HepG2 (cell line): ENCODE results near the gene TPST2. TPM values are rescaled to one million over a fixed set of nuclear protein-coding genes. Genes with fewer than 3 reads are reported as not detected.

Experiments
- ATAC-seq: fragments of 200-7000 bp; cut with Tn5 transposase; 3 replicates; pipeline ENCODE4 v1.9.1; 2020; ENCODE audit warnings: mild to moderate bottlenecking, moderate library complexity
- BruUV-seq: library from RNA; stranded (reverse); fragments of 400-500 nt; replicated peaks from 2 replicates; lab custom pipeline; 2021; lab: Mats Ljungman, UMichigan
- CTCF ChIA-PET: fragments of 300-600 bp; formaldehyde crosslinking; extraction: SDS; loops from one replicate; lab custom pipeline; 2021; ENCODE audit warnings: low total read pairs, inconsistent platforms, low intra/inter-chr PET ratio; lab: Yijun Ruan, JAX
- POLR2A ChIA-PET: fragments of 350-600 bp; sonication (Branson Sonifier 250); formaldehyde crosslinking; loops from one replicate; lab custom pipeline; 2020; ENCODE audit warnings: antibody characterized with exemption, inconsistent platforms; lab: Yijun Ruan, JAX
- DNase-seq: peaks from one replicate; pipeline ENCODE4 v3.0.0-alpha.2; 2015; ENCODE audit warnings: low spot score
- FAIRE-seq: peaks from 3 replicates; lab custom pipeline; 2011; peaks lifted over from hg19 to GRCh38; lab: Jason Lieb, UNC
- H2AFZ ChIP-seq: one replicate; pipeline ENCODE4 v1.6.1; 2011; ENCODE audit warnings: low read length, inconsistent platforms
- H3K27ac ChIP-seq: fragments of 300-600 bp; 3 replicates; pipeline ENCODE4 v1.8.0; 2011; ENCODE audit warnings: mixed run types, mild to moderate bottlenecking, mixed read lengths, low read length, inconsistent platforms; ENCODE audit not compliant: insufficient read depth; ENCODE audit errors: extremely low read length
- H3K27me3 ChIP-seq, 2 experiments: fragments of 200-600 bp in 1 of 2; 2 replicates in 1 of 2; 3 replicates in 1 of 2; pipeline versions ENCODE4 v1.6.0 to v1.8.0; 2011; ENCODE audit warnings: low read length in 2 of 2, mild to moderate bottlenecking in 2 of 2, moderate library complexity in 2 of 2, inconsistent platforms in 1 of 2; ENCODE audit not compliant: insufficient read depth in 2 of 2, control insufficient read depth in 1 of 2
- H3K36me3 ChIP-seq, 2 experiments: fragments of 200-600 bp in 1 of 2; replicated peaks in 1 of 2; 2 replicates in 1 of 2; 3 replicates in 1 of 2; pipeline versions ENCODE4 v1.5.1 to v1.8.0; 2011; ENCODE audit warnings: low read length in 2 of 2, inconsistent platforms in 1 of 2; ENCODE audit not compliant: insufficient read depth in 2 of 2, control insufficient read depth in 1 of 2
- H3K4me1 ChIP-seq: 2 replicates; pipeline ENCODE4 v1.5.1; 2012; ENCODE audit warnings: low read length, inconsistent platforms; ENCODE audit not compliant: insufficient read depth
- H3K4me2 ChIP-seq: 2 replicates; pipeline ENCODE4 v1.6.0; 2011; ENCODE audit warnings: low read depth, low read length, inconsistent platforms
- H3K4me3 ChIP-seq, 3 experiments: fragments of 200-600 bp in 1 of 3; sonication (generic), shearing (Covaris generic) in 1 of 3; replicated peaks in 1 of 3; 2 replicates each; pipeline ENCODE4 v1.5.1; 2011 to 2016; ENCODE audit warnings: low read length in 3 of 3, inconsistent platforms in 2 of 3, low read depth in 2 of 3, mild to moderate bottlenecking in 2 of 3, control low read depth in 1 of 3, mixed read lengths in 1 of 3; ENCODE audit not compliant: insufficient read depth in 1 of 3
- H3K79me2 ChIP-seq: one replicate; pipeline ENCODE4 v1.6.1; 2011; ENCODE audit warnings: low read length, inconsistent platforms; ENCODE audit not compliant: insufficient read depth
- H3K9ac ChIP-seq: 2 replicates; pipeline ENCODE4 v1.6.0; 2011; ENCODE audit warnings: mild to moderate bottlenecking, low read depth, low read length, inconsistent platforms; ENCODE audit not compliant: insufficient read depth
- H3K9me3 ChIP-seq: 2 replicates; pipeline ENCODE4 v1.5.1; 2012; ENCODE audit warnings: mild to moderate bottlenecking, low read length
- H4K20me1 ChIP-seq: 2 replicates; pipeline ENCODE4 v1.6.0; 2011; ENCODE audit warnings: inconsistent platforms, mild to moderate bottlenecking, low read length, moderate library complexity; ENCODE audit not compliant: insufficient read depth
- RELA ChIP-seq: sonication (generic); formaldehyde crosslinking; IDR thresholded peaks from 2 replicates; pipeline ENCODE4 v1.4.0; 2020; ENCODE audit warnings: missing genetic modification reagents
- RXRB ChIP-seq: IDR thresholded peaks from 2 replicates; pipeline ENCODE4 v1.6.1; 2016; ENCODE audit warnings: borderline replicate concordance, missing genetic modification reagents, missing compliant biosample characterization
- SAFB2 ChIP-seq: sonication (generic); formaldehyde crosslinking; IDR thresholded peaks from 2 replicates; pipeline ENCODE4 v1.5.1; 2020; ENCODE audit warnings: missing genetic modification reagents, low read depth, mild to moderate bottlenecking, borderline replicate concordance
- TCF12 ChIP-seq, 2 experiments: fragments of 450-650 bp in 1 of 2; sonication (generic) in 1 of 2; formaldehyde crosslinking in 1 of 2; IDR thresholded peaks; 2 replicates each; pipeline versions ENCODE4 v1.6.1 to v1.8.0; 2017 to 2022; ENCODE audit warnings: antibody characterized with exemption in 1 of 2, mild to moderate bottlenecking in 1 of 2, missing genetic modification reagents in 1 of 2, moderate library complexity in 1 of 2
- ZNF557 ChIP-seq: sonication (generic); formaldehyde crosslinking; IDR thresholded peaks from 2 replicates; pipeline ENCODE4 v1.4.0; 2020; ENCODE audit warnings: missing genetic modification reagents
- ZNF678 ChIP-seq: sonication (generic); formaldehyde crosslinking; IDR thresholded peaks from 2 replicates; pipeline ENCODE4 v1.4.0; 2020; ENCODE audit warnings: mild to moderate bottlenecking, missing genetic modification reagents
- WGBS: methylation state at CpG from one replicate; pipeline ENCODE4 v1.1.6; 2017; ENCODE audit warnings: low lambda C conversion rate; 5-methylcytosine and 5-hydroxymethylcytosine counted together
- in situ Hi-C: cut with HindIII; loops from 2 replicates; pipeline ENCODE4 v1.10.0; 2017; ENCODE audit warnings: low pct_unique_long_range_greater_than_20kb; ENCODE audit not compliant: extremely low pct_ligation_motif_present
- intact Hi-C: fragments of 100-400 bp; cut with micrococcal nuclease; formaldehyde crosslinking; loops from one replicate; pipeline ENCODE4 v1.10.0; 2022; ENCODE audit not compliant: unreplicated experiment
- polyA plus RNA-seq, 8 experiments: library from polyadenylated mRNA; depleted of rRNA in 3 of 8; stranded (reverse) in 7 of 8; unstranded in 1 of 8; fragments of >200 nt; fragmentation: Illumina TruSeq in 4 of 8; extraction: Trizol in 4 of 8; gene quantifications; 2 replicates each; pipeline versions ENCODE4 v1.2.1 to v1.2.3, GENCODE V29; 2011 to 2016; ENCODE audit warnings: low read depth in 4 of 8, missing spikeins in 1 of 8, mixed read lengths in 1 of 8; ENCODE audit not compliant: insufficient read depth in 1 of 8
- total RNA-seq, 5 experiments: library from RNA; depleted of rRNA; stranded (reverse); fragments of >200 nt; fragmentation: Illumina TruSeq; extraction: Trizol; gene quantifications; 2 replicates each; pipeline ENCODE4 v1.2.3, GENCODE V29; 2016; ENCODE audit warnings: low read depth in 1 of 5
- TF ChIP-seq, protein P1 (sequence below): sonication (generic); formaldehyde crosslinking; IDR thresholded peaks from 2 replicates; pipeline ENCODE4 v1.4.0; 2020; ENCODE audit warnings: missing genetic modification reagents, borderline replicate concordance
- TF ChIP-seq, protein P2 (sequence below): sonication (generic); formaldehyde crosslinking; IDR thresholded peaks from 2 replicates; pipeline ENCODE4 v1.8.0; 2022; ENCODE audit warnings: missing genetic modification reagents, mild to moderate bottlenecking, borderline replicate concordance
- TF ChIP-seq, protein P3 (sequence below): sonication (generic); formaldehyde crosslinking; IDR thresholded peaks from 2 replicates; pipeline ENCODE4 v1.5.1; 2020; ENCODE audit warnings: missing genetic modification reagents, mild to moderate bottlenecking, borderline replicate concordance
- TF ChIP-seq, protein P4 (sequence below): sonication (generic); formaldehyde crosslinking; IDR thresholded peaks from 2 replicates; pipeline ENCODE4 v1.8.0; 2022; ENCODE audit warnings: mild to moderate bottlenecking, missing genetic modification reagents
- TF ChIP-seq, protein P5 (sequence below): IDR thresholded peaks from 2 replicates; pipeline ENCODE4 v1.6.1; 2012; ENCODE audit warnings: low read length, improper control_type of control experiment

Gene TPST2
- total and polyA plus RNA-seq, 2 of the 13 experiments (the other 11 are each of a cell fraction or from before 2014, with no cell fraction given), result 15.2 to 23.8 TPM

DNA sequence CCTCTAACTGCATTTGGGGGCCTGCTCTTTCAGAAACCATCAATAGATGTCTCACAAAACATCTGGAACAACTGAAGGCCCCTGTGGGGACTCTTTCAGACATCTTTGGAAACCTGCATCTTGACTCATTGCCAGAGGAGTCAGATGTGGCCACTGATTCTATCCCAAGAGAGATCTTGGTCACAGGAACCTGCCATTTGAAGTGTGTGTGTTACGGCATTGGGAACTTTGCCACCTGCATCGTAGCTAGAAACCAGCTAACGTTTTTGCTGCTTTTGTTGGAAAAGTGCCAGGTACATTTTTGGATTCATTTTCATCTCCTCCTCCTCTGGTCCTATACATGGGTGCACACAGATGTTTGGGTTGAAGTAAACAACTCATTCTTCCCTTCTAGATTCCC, 101.9 kb downstream of the TPST2 start:
- DNase-seq (no peak), ATAC-seq (no peak), FAIRE-seq (no peak)
- no peak overlapping the region for H3K9ac ChIP-seq
- no peak overlapping the region for H3K4me2 ChIP-seq
- intact Hi-C loops (no loop called here), in situ Hi-C loops (no loop called here)
- no peak overlapping the region for H3K27ac ChIP-seq
- no peaks in the 10 kb centered on the region for H3K9me3 ChIP-seq
- no peak overlapping the region for H2AFZ ChIP-seq
- peaks cover 49% of the 10 kb centered on the region for H3K4me1 ChIP-seq
- BruUV-seq, result no TSS peak
- WGBS, result 93% methylated on average over 3 of the region's 3 CpGs
- POLR2A ChIA-PET, result no interaction called here
- H4K20me1 ChIP-seq, result no peaks in the 10 kb centered on the region
- H3K27me3 ChIP-seq, result no peaks in the 10 kb centered on the region; a peak in 1 of 5 replicates
- no peak overlapping the region for H3K4me3 ChIP-seq
- CTCF ChIA-PET, result no interaction called here
- peaks cover 23% of the 10 kb centered on the region for H3K79me2 ChIP-seq
- peaks cover 13 to 45% of the 10 kb centered on the region in 2 experiments for H3K36me3 ChIP-seq
- TF ChIP-seq ZNF678 (no peak), RXRB (CRISPR knock-in tag) (no peak), TCF12 (IDR thresholded peaks at IDR 0.05) (no peak), TCF12 (CRISPR knock-in tag; IDR thresholded peaks at IDR 0.05) (no peak), ZNF557 (CRISPR knock-in tag) (no peak), RELA (CRISPR knock-in tag) (no peak), SAFB2 (no peak)
- TF ChIP-seq, protein P1, sequence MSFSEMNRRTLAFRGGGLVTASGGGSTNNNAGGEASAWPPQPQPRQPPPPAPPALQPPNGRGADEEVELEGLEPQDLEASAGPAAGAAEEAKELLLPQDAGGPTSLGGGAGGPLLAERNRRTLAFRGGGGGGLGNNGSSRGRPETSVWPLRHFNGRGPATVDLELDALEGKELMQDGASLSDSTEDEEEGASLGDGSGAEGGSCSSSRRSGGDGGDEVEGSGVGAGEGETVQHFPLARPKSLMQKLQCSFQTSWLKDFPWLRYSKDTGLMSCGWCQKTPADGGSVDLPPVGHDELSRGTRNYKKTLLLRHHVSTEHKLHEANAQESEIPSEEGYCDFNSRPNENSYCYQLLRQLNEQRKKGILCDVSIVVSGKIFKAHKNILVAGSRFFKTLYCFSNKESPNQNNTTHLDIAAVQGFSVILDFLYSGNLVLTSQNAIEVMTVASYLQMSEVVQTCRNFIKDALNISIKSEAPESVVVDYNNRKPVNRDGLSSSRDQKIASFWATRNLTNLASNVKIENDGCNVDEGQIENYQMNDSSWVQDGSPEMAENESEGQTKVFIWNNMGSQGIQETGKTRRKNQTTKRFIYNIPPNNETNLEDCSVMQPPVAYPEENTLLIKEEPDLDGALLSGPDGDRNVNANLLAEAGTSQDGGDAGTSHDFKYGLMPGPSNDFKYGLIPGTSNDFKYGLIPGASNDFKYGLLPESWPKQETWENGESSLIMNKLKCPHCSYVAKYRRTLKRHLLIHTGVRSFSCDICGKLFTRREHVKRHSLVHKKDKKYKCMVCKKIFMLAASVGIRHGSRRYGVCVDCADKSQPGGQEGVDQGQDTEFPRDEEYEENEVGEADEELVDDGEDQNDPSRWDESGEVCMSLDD, result no peak
- TF ChIP-seq, protein P2, sequence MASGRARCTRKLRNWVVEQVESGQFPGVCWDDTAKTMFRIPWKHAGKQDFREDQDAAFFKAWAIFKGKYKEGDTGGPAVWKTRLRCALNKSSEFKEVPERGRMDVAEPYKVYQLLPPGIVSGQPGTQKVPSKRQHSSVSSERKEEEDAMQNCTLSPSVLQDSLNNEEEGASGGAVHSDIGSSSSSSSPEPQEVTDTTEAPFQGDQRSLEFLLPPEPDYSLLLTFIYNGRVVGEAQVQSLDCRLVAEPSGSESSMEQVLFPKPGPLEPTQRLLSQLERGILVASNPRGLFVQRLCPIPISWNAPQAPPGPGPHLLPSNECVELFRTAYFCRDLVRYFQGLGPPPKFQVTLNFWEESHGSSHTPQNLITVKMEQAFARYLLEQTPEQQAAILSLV (CRISPR knock-in tag), result no peak
- TF ChIP-seq, protein P3, sequence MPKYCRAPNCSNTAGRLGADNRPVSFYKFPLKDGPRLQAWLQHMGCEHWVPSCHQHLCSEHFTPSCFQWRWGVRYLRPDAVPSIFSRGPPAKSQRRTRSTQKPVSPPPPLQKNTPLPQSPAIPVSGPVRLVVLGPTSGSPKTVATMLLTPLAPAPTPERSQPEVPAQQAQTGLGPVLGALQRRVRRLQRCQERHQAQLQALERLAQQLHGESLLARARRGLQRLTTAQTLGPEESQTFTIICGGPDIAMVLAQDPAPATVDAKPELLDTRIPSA (CRISPR knock-in tag), result no peak
- TF ChIP-seq, protein P4, sequence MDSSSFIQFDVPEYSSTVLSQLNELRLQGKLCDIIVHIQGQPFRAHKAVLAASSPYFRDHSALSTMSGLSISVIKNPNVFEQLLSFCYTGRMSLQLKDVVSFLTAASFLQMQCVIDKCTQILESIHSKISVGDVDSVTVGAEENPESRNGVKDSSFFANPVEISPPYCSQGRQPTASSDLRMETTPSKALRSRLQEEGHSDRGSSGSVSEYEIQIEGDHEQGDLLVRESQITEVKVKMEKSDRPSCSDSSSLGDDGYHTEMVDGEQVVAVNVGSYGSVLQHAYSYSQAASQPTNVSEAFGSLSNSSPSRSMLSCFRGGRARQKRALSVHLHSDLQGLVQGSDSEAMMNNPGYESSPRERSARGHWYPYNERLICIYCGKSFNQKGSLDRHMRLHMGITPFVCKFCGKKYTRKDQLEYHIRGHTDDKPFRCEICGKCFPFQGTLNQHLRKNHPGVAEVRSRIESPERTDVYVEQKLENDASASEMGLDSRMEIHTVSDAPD, result no peak
- TF ChIP-seq, protein P5, sequence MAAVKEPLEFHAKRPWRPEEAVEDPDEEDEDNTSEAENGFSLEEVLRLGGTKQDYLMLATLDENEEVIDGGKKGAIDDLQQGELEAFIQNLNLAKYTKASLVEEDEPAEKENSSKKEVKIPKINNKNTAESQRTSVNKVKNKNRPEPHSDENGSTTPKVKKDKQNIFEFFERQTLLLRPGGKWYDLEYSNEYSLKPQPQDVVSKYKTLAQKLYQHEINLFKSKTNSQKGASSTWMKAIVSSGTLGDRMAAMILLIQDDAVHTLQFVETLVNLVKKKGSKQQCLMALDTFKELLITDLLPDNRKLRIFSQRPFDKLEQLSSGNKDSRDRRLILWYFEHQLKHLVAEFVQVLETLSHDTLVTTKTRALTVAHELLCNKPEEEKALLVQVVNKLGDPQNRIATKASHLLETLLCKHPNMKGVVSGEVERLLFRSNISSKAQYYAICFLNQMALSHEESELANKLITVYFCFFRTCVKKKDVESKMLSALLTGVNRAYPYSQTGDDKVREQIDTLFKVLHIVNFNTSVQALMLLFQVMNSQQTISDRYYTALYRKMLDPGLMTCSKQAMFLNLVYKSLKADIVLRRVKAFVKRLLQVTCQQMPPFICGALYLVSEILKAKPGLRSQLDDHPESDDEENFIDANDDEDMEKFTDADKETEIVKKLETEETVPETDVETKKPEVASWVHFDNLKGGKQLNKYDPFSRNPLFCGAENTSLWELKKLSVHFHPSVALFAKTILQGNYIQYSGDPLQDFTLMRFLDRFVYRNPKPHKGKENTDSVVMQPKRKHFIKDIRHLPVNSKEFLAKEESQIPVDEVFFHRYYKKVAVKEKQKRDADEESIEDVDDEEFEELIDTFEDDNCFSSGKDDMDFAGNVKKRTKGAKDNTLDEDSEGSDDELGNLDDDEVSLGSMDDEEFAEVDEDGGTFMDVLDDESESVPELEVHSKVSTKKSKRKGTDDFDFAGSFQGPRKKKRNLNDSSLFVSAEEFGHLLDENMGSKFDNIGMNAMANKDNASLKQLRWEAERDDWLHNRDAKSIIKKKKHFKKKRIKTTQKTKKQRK, result no peak
